ENCODE measurements around the gene NKAIN4. TPM values are rescaled to one million over a fixed set of nuclear protein-coding genes. Genes with fewer than 3 reads are reported as not detected.

NKAIN4 gene
- total and polyA plus RNA-seq, 2 experiments from 2014 or later: 12.6 to 13.2 TPM

GRCh38 chr20:63264000-63264399 is 9.7 kb upstream of the NKAIN4 start:
- Mint-ChIP-seq H3K27me3 (ENCODE audit: insufficient read depth, low read depth, poor library complexity) (peaks cover 31% of the 10 kb centered on the region), H3K9me3 (no peaks in the 10 kb centered on the region), H3K4me3 (no peak overlapping the region), H3K27ac (no peak overlapping the region), H3K4me1 (peaks cover 16% of the 10 kb centered on the region), H3K36me3 (ENCODE audit: low read depth) (no peaks in the 10 kb centered on the region)
- TF ChIP-seq NANOG (IDR thresholded peaks at IDR 0.05; ENCODE audit: borderline replicate concordance) (no peak), POLR2AphosphoS5 (IDR thresholded peaks at IDR 0.05; ENCODE audit: low read depth) (no peak), ZNF114 (CRISPR knock-in tag; IDR thresholded peaks at IDR 0.05) (no peak), EZH2phosphoT487 (IDR thresholded peaks at IDR 0.05; ENCODE audit: unreplicated experiment) (no peak), ZNF331 (CRISPR knock-in tag; IDR thresholded peaks at IDR 0.05; ENCODE audit: low read depth) (no peak), REST (IDR thresholded peaks at IDR 0.05; ENCODE audit: unreplicated experiment) (no peak), CREB1 (CRISPR knock-in tag; IDR thresholded peaks at IDR 0.05; ENCODE audit: low read depth) (no peak), JUNB (IDR thresholded peaks at IDR 0.05; ENCODE audit: unreplicated experiment) (no peak), STAT1 (IDR thresholded peaks at IDR 0.05; ENCODE audit: unreplicated experiment) (no peak), EZH2 (IDR thresholded peaks at IDR 0.05; ENCODE audit: low read depth, unreplicated experiment) (no peak)
- TF ChIP-seq, protein P1, sequence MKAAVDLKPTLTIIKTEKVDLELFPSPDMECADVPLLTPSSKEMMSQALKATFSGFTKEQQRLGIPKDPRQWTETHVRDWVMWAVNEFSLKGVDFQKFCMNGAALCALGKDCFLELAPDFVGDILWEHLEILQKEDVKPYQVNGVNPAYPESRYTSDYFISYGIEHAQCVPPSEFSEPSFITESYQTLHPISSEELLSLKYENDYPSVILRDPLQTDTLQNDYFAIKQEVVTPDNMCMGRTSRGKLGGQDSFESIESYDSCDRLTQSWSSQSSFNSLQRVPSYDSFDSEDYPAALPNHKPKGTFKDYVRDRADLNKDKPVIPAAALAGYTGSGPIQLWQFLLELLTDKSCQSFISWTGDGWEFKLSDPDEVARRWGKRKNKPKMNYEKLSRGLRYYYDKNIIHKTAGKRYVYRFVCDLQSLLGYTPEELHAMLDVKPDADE (IDR thresholded peaks at IDR 0.05): no peak
- TF ChIP-seq, protein P2, sequence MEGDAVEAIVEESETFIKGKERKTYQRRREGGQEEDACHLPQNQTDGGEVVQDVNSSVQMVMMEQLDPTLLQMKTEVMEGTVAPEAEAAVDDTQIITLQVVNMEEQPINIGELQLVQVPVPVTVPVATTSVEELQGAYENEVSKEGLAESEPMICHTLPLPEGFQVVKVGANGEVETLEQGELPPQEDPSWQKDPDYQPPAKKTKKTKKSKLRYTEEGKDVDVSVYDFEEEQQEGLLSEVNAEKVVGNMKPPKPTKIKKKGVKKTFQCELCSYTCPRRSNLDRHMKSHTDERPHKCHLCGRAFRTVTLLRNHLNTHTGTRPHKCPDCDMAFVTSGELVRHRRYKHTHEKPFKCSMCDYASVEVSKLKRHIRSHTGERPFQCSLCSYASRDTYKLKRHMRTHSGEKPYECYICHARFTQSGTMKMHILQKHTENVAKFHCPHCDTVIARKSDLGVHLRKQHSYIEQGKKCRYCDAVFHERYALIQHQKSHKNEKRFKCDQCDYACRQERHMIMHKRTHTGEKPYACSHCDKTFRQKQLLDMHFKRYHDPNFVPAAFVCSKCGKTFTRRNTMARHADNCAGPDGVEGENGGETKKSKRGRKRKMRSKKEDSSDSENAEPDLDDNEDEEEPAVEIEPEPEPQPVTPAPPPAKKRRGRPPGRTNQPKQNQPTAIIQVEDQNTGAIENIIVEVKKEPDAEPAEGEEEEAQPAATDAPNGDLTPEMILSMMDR (conservative IDR thresholded peaks at IDR 0.05; ENCODE audit: low read depth in 2 of 2): no peak
- TF ChIP-seq, protein P3, sequence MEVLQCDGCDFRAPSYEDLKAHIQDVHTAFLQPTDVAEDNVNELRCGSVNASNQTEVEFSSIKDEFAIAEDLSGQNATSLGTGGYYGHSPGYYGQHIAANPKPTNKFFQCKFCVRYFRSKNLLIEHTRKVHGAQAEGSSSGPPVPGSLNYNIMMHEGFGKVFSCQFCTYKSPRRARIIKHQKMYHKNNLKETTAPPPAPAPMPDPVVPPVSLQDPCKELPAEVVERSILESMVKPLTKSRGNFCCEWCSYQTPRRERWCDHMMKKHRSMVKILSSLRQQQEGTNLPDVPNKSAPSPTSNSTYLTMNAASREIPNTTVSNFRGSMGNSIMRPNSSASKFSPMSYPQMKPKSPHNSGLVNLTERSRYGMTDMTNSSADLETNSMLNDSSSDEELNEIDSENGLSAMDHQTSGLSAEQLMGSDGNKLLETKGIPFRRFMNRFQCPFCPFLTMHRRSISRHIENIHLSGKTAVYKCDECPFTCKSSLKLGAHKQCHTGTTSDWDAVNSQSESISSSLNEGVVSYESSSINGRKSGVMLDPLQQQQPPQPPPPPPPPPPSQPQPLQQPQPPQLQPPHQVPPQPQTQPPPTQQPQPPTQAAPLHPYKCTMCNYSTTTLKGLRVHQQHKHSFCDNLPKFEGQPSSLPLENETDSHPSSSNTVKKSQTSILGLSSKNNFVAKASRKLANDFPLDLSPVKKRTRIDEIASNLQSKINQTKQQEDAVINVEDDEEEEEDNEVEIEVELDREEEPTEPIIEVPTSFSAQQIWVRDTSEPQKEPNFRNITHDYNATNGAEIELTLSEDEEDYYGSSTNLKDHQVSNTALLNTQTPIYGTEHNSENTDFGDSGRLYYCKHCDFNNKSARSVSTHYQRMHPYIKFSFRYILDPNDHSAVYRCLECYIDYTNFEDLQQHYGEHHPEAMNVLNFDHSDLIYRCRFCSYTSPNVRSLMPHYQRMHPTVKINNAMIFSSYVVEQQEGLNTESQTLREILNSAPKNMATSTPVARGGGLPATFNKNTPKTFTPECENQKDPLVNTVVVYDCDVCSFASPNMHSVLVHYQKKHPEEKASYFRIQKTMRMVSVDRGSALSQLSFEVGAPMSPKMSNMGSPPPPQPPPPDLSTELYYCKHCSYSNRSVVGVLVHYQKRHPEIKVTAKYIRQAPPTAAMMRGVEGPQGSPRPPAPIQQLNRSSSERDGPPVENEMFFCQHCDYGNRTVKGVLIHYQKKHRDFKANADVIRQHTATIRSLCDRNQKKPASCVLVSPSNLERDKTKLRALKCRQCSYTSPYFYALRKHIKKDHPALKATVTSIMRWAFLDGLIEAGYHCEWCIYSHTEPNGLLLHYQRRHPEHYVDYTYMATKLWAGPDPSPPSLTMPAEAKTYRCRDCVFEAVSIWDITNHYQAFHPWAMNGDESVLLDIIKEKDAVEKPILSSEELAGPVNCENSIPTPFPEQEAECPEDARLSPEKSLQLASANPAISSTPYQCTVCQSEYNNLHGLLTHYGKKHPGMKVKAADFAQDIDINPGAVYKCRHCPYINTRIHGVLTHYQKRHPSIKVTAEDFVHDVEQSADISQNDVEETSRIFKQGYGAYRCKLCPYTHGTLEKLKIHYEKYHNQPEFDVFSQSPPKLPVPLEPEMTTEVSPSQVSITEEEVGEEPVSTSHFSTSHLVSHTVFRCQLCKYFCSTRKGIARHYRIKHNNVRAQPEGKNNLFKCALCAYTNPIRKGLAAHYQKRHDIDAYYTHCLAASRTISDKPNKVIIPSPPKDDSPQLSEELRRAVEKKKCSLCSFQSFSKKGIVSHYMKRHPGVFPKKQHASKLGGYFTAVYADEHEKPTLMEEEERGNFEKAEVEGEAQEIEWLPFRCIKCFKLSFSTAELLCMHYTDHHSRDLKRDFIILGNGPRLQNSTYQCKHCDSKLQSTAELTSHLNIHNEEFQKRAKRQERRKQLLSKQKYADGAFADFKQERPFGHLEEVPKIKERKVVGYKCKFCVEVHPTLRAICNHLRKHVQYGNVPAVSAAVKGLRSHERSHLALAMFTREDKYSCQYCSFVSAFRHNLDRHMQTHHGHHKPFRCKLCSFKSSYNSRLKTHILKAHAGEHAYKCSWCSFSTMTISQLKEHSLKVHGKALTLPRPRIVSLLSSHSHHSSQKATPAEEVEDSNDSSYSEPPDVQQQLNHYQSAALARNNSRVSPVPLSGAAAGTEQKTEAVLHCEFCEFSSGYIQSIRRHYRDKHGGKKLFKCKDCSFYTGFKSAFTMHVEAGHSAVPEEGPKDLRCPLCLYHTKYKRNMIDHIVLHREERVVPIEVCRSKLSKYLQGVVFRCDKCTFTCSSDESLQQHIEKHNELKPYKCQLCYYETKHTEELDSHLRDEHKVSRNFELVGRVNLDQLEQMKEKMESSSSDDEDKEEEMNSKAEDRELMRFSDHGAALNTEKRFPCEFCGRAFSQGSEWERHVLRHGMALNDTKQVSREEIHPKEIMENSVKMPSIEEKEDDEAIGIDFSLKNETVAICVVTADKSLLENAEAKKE (CRISPR knock-in tag; IDR thresholded peaks at IDR 0.05): no peak
- ATAC-seq (no peak), DNase-seq (ENCODE audit: low spot score) (no peak)
- Histone ChIP-seq H3K27ac (ENCODE audit: low read depth) (no peak overlapping the region), H3K79me2 (replicated peaks; ENCODE audit: insufficient read depth) (no peaks in the 10 kb centered on the region), H2AFZ (no peak overlapping the region), H3K27me3 (ENCODE audit: insufficient read depth) (no peaks in the 10 kb centered on the region), H3K4me1 (ENCODE audit: insufficient read depth) (no peaks in the 10 kb centered on the region), H3F3A (replicated peaks; ENCODE audit: low read depth) (no peaks in the 10 kb centered on the region), H4K20me1 (replicated peaks; ENCODE audit: insufficient read depth) (no peaks in the 10 kb centered on the region), H3K4me2 (no peak overlapping the region), H3K4me3 (no peak overlapping the region), H3K9me2 (ENCODE audit: insufficient read depth) (no peaks in the 10 kb centered on the region), H3K36me3 (ENCODE audit: insufficient read depth) (no peaks in the 10 kb centered on the region)
